Nephron (organoid): ENCODE results near the gene DHX32.

ENCODE experiments used
- H3K27ac Mint-ChIP-seq, 3 experiments: 2 replicates each; pipeline ENCODE4 v1.8.0; 2020; ENCODE audit warnings: mixed read lengths in 3 of 3, mild to moderate bottlenecking in 2 of 3, moderate library complexity in 1 of 3
- H3K27me3 Mint-ChIP-seq: 2 replicates; pipeline ENCODE4 v1.8.0; 2021; ENCODE audit warnings: low read depth, mild to moderate bottlenecking, moderate library complexity, mixed read lengths
- H3K36me3 Mint-ChIP-seq: 2 replicates; pipeline ENCODE4 v1.8.0; 2020; ENCODE audit warnings: low read depth, mixed read lengths
- H3K4me1 Mint-ChIP-seq: 2 replicates; pipeline ENCODE4 v1.8.0; 2020; ENCODE audit warnings: mixed read lengths
- H3K4me3 Mint-ChIP-seq, 3 experiments: 2 replicates each; pipeline ENCODE4 v1.8.0; 2020; ENCODE audit warnings: mild to moderate bottlenecking in 3 of 3, mixed read lengths in 3 of 3, moderate library complexity in 2 of 3
- H3K9me3 Mint-ChIP-seq: 2 replicates; pipeline ENCODE4 v1.8.0; 2020; ENCODE audit warnings: mixed read lengths
- TF ChIP-seq, protein P1 (sequence below), 3 experiments: fragments of 200-600 bp; sonication (generic); IDR thresholded peaks; one replicate each; pipeline ENCODE4 v1.5.0; 2021; ENCODE audit warnings: antibody characterized with exemption in 3 of 3; ENCODE audit not compliant: unreplicated experiment in 3 of 3

The DHX32 gene

DNA sequence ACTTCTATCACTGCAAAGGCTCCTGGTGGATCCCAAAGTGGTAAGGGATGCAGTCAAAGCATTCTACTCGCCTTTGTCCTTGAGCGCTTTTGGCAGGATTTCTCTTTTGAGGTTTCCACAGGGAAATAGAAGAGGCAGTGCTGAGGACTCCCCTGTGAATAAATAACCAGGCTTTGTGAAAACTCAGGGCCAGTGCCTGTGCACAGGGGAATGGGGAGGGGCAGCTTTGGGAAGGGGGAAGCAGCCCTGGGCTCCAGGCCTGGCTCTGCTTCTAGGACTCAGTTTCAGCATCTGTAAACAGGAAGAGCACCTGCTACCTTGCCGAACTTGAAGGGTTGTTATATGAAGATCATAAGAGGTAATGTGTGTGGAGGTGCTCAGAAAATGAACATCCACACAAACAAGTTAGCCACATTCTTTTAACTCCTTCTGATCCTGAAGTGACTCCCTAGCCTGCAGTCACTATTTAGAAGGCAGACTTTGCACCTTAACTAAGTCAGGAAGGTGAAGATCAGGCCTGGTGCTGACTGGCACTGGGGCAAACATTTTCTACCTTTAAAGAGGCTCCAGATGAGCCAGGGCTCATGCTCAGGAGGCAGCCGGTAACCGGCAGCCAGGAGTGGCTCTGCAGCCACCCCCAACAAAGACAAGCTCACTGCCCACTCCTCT, 83.0 kb downstream of the DHX32 start:
- H3K9me3 Mint-ChIP-seq: no peaks in the 10 kb centered on the region
- no peaks in the 10 kb centered on the region for H3K4me1 Mint-ChIP-seq
- TF ChIP-seq, protein P1, sequence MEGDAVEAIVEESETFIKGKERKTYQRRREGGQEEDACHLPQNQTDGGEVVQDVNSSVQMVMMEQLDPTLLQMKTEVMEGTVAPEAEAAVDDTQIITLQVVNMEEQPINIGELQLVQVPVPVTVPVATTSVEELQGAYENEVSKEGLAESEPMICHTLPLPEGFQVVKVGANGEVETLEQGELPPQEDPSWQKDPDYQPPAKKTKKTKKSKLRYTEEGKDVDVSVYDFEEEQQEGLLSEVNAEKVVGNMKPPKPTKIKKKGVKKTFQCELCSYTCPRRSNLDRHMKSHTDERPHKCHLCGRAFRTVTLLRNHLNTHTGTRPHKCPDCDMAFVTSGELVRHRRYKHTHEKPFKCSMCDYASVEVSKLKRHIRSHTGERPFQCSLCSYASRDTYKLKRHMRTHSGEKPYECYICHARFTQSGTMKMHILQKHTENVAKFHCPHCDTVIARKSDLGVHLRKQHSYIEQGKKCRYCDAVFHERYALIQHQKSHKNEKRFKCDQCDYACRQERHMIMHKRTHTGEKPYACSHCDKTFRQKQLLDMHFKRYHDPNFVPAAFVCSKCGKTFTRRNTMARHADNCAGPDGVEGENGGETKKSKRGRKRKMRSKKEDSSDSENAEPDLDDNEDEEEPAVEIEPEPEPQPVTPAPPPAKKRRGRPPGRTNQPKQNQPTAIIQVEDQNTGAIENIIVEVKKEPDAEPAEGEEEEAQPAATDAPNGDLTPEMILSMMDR (IDR thresholded peaks at IDR 0.05; ENCODE audit: unreplicated experiment in 3 of 3): no peak
- H3K27ac Mint-ChIP-seq: peak overlapping the region in 1 of 3 experiments; percentile 41
- peaks cover 43% of the 10 kb centered on the region for H3K36me3 Mint-ChIP-seq
- H3K4me3 Mint-ChIP-seq: no peak overlapping the region
- H3K27me3 Mint-ChIP-seq: no peaks in the 10 kb centered on the region

DNA sequence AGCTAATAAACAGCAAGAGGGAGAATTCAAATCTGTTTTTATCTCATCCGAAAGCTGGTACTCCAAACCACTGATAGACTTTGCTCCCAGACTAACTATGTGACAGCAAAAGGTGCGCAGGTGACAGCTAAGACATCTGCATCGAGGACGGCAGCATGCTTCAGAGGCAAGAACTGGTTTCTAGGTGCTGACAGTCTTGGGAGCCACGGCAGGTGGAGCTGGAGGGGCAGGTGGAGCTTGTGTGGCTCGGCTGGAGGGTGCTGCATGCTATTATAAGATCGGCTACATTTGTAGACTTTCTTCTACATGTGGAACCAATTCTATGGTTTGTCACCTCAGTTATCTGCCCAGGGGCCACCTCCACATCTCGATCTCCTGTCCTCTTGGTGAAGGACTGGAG, 83.7 kb downstream of the DHX32 start:
- H3K27ac Mint-ChIP-seq: no peak overlapping the region
- H3K36me3 Mint-ChIP-seq: peaks cover 43% of the 10 kb centered on the region
- no peaks in the 10 kb centered on the region for H3K4me1 Mint-ChIP-seq
- no peaks in the 10 kb centered on the region for H3K9me3 Mint-ChIP-seq
- H3K27me3 Mint-ChIP-seq: no peaks in the 10 kb centered on the region
- TF ChIP-seq, protein P1 (IDR thresholded peaks at IDR 0.05; ENCODE audit: unreplicated experiment in 3 of 3): no peak
- H3K4me3 Mint-ChIP-seq: no peak overlapping the region

DNA sequence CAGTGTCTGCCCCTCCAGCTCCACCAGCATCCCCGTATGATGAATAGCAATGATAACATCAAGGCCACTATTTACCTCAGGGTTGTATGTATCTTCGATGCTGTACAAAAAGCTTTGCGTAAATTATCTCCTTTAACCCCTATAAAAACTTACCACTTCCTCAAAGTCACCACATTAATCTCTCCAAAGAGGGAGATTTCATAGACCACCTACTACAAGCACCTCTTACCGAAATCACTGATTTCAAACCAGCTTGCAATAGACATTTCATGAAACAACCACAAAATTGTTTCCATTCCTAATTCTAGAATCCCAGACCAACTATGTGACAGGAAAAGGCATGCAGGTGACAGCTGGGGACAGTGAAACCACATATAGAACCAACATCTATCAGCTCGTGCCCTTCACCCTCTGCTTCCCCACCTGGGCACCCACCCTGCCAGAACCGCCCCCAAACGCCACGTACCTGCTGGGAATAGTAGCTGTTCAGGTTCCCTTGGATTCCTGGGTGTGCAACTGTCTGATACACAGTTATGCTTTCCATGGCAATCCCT, 85.4 kb downstream of the DHX32 start:
- H3K4me3 Mint-ChIP-seq: no peak overlapping the region
- TF ChIP-seq, protein P1 (IDR thresholded peaks at IDR 0.05; ENCODE audit: unreplicated experiment in 3 of 3): no peak

DNA sequence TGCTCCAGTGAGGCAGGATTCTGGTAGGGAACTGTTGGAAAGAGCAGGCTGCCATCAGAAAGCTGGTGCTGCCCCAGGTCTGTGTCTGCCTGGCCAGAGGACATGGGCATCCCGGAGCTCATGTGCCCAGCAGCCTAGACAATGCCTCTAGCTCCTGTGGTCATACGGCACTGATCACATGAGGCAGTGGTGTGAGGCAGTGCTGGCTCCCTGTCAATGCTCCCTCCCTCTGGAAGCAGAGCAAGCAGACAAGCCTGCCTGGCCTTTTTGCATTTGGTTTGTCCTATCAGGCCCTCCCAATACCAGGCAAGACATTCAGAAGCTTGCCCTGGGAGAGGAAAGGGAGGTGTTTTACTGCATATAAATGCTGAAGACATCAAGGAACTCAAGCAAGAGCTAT, 86.0 kb downstream of the DHX32 start:
- TF ChIP-seq, protein P1 (IDR thresholded peaks at IDR 0.05; ENCODE audit: unreplicated experiment in 3 of 3): no peak
- H3K27me3 Mint-ChIP-seq: no peaks in the 10 kb centered on the region
- peaks cover 1% of the 10 kb centered on the region for H3K4me1 Mint-ChIP-seq
- no peak overlapping the region for H3K4me3 Mint-ChIP-seq
- H3K9me3 Mint-ChIP-seq: no peaks in the 10 kb centered on the region
- peaks cover 50% of the 10 kb centered on the region for H3K36me3 Mint-ChIP-seq
- H3K27ac Mint-ChIP-seq: no peak overlapping the region

More for the DNA sequence above, 85.4 kb downstream of the DHX32 start:
- Mint-ChIP-seq H3K4me1 (no peaks in the 10 kb centered on the region), H3K9me3 (no peaks in the 10 kb centered on the region), H3K36me3 (peaks cover 50% of the 10 kb centered on the region), H3K27me3 (no peaks in the 10 kb centered on the region), H3K27ac (no peak overlapping the region)

DNA sequence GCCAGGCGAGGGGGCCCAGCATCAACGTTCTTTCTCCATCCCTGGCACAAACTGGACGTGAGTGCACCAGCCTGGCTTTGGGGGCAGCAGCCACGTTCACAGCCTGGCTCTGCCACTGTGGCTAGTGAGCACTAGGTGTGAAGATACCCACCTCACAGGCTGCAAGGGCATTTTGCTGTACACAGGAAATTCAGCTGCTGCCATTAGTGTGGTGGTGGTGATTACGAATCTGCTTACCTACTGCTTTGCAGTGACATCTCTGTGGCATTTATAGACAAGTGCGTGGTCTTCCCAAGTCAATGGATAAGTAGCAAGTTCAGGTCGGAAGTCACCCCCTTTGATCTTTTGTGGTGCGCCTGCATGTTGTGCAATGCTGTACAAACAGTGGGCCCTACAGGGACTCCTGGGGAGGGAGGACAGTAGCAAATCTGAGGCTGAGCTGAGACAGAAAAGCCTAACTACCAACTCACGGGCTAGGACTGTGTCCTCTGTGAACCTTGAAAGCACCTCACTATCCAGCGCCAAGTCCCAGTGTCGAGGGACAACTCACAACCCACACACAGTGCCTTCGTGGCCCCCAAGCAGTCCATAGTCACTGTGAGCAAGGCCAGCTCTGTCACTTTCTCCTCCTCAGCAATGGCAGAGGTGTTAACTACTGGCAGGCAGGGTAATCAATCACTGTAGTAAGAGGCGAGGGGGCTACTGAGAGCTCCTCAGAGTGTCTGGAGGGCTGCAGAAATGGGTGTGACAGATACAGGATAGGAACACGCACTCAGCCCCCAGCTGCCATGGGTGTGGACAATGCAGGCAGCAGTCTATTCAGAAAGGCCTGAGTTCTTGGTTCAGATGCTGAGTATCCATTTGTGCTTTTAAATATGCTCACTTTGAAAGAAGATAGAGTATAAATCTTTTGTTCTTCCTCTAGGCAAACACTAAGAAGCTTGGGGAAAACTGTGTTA, 88.5 kb downstream of the DHX32 start:
- Mint-ChIP-seq H3K36me3 (peaks cover 53% of the 10 kb centered on the region), H3K4me3 (no peak overlapping the region), H3K27me3 (no peaks in the 10 kb centered on the region), H3K27ac (no peak overlapping the region), H3K4me1 (peaks cover 10% of the 10 kb centered on the region), H3K9me3 (no peaks in the 10 kb centered on the region)
- TF ChIP-seq, protein P1 (IDR thresholded peaks at IDR 0.05; ENCODE audit: unreplicated experiment in 3 of 3): no peak
